Activated T-helper 2 cell treated with anti-CD3 and anti-CD28 coated beads, Interferon-gamma antibody, Interleukin-2, Interleukin-4, amounts not matched to agents 10 μg/mL and 5 μg/mL and 100 μg/mL, durations not matched to agents 14 hours and 24 hours and 36 hours (primary cell): ENCODE measurements around the gene RPS18. TPM values are rescaled to one million over a fixed set of nuclear protein-coding genes. Genes with fewer than 3 reads are reported as not detected.

Source experiments
- DNase-seq: peaks from one replicate; pipeline ENCODE4 v3.0.0; 2021; ENCODE audit warnings: low spot score
- H3K27ac Mint-ChIP-seq: one replicate; pipeline ENCODE4 v1.8.0; 2021; ENCODE audit warnings: mixed read lengths
- H3K27me3 Mint-ChIP-seq: one replicate; pipeline ENCODE4 v1.8.0; 2021; ENCODE audit warnings: low read depth, mixed read lengths
- H3K36me3 Mint-ChIP-seq: one replicate; pipeline ENCODE4 v1.8.0; 2021; ENCODE audit warnings: low read depth, mixed read lengths
- H3K4me1 Mint-ChIP-seq: one replicate; pipeline ENCODE4 v1.8.0; 2021; ENCODE audit warnings: low read depth, mixed read lengths
- H3K4me3 Mint-ChIP-seq: one replicate; pipeline ENCODE4 v1.8.0; 2021; ENCODE audit warnings: low read depth, mild to moderate bottlenecking, moderate library complexity, mixed read lengths
- H3K9me3 Mint-ChIP-seq: one replicate; pipeline ENCODE4 v1.8.0; 2021; ENCODE audit warnings: mixed read lengths
- intact Hi-C: fragments of 100-400 bp; cut with micrococcal nuclease; formaldehyde crosslinking; loops from one replicate; pipeline ENCODE4 v1.15.1; 2023
- total RNA-seq: library from RNA; stranded (reverse); gene quantifications from 2 replicates; pipeline ENCODE4 v1.2.3, GENCODE V29; 2022

Gene RPS18
- total RNA-seq, 1 donor from 2014 or later = 3,143 TPM

DNA sequence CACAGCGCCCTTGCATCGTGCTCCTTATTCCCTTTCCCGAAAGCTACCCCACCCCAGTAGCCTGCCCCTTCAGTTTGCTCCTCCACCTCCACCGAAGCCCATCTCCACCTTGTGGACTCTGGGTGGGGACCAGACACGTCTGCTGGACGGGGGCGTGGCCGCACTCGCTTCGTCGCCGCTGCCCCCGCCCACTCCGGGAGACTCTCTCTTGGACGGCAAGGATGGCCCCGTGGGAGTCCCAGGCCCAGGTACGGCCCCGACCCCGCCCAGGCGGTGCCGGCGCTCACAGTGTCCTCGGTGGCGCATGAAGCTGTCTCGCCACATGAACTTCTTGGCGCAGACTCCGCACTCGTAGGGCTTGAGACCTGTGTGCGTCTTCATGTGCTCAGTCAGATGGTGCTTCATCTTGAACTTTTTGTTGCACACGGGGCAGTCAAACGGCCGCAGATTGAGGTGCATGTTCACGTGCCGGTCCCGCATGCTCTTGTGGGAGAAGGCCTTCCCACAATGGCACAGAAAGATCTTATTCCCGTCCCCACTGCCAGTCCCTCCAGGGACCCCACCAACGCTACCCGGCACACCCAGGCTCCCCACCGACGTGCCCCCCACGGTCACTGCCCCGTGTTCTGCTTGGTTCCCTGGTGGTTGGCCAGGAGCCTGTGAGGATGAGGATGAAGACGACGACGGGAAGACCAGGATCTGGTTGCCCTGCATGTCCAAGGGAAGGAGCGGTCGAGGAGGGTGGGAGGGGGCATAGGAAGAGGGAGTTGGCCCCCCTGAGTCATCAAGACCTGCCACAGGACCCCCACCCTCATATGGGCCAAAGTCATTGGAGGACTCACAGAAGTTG, 43.3 kb downstream of the RPS18 start:
- DNase-seq = no peak
- intact Hi-C loops = loop anchor here (1.0 to 10.0 kb wide), 7 partner anchors 8 to 460 kb away; partner anchors contain the start of genes B3GALT4, KIFC1, PSMB9 and RXRB
- H3K9me3 Mint-ChIP-seq = no peaks in the 10 kb centered on the region

GRCh38 chr6:33315793-33316602, 44.1 kb downstream of the RPS18 start:
- Mint-ChIP-seq H3K4me1 (peaks cover 51% of the 10 kb centered on the region), H3K27ac (peak overlapping the region; percentile 98), H3K27me3 (no peaks in the 10 kb centered on the region), H3K36me3 (peaks cover 69% of the 10 kb centered on the region), H3K4me3 (peak overlapping the region; percentile 99), H3K9me3 (no peaks in the 10 kb centered on the region)
- DNase-seq = no peak
- intact Hi-C loops = loop anchor here (10.0 kb wide), 1 partner anchor 461 kb away; the partner anchor contains the start of genes PSMB9 and TAP1

More for the DNA sequence above, 43.3 kb downstream of the RPS18 start:
- Mint-ChIP-seq H3K27me3 (no peaks in the 10 kb centered on the region), H3K36me3 (peaks cover 64% of the 10 kb centered on the region), H3K27ac (peak overlapping the region; percentile 98), H3K4me1 (peaks cover 47% of the 10 kb centered on the region), H3K4me3 (peak overlapping the region; percentile 99)

DNA sequence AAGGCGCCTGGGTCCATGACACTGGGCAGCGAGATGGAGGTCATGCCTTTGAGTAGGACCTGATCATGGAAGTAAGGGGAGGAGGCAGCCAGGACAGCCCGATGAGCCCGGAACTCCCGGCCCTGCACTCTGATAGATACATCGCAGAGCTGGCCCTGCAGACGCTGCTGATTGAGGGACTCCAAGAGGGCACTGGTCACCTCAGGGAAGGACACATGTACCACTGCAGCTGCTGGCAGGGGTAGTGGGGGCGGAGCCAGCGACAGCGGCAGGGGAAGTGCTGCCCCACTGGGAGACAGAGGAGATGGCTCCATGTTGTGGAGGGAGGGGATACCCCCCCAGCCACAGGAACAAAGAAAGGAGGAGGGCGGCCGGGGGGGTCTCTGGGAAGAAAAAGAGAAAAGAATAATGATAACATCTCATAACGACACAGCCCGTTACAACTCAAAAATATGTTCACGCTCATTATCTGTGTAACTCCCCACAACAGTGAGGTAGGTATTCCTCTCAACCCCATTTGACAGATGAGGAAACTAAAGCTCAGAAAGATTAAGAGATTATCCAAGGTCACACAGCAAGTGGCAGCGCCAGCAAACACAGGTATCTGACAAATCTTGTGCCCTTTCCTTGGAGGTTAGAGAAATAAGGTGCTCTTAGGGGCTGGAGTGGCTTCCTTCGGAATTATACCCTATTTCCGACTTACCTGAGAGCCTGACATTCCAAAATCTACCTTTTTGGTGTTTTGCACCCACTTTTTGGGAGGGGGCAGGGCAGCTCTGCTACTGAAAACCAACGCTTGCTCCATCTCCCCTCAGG, 44.9 kb downstream of the RPS18 start:
- intact Hi-C loops = loop anchor here (10.0 kb wide), 1 partner anchor 462 kb away; the partner anchor contains the start of genes PSMB9 and TAP1
- H3K4me3 Mint-ChIP-seq = peak overlapping the region; percentile 99
- no peaks in the 10 kb centered on the region for H3K9me3 Mint-ChIP-seq
- peaks cover 70% of the 10 kb centered on the region for H3K36me3 Mint-ChIP-seq
- no peaks in the 10 kb centered on the region for H3K27me3 Mint-ChIP-seq
- DNase-seq = no peak
- peak overlapping the region; percentile 24 for H3K27ac Mint-ChIP-seq
- peaks cover 54% of the 10 kb centered on the region for H3K4me1 Mint-ChIP-seq

DNA sequence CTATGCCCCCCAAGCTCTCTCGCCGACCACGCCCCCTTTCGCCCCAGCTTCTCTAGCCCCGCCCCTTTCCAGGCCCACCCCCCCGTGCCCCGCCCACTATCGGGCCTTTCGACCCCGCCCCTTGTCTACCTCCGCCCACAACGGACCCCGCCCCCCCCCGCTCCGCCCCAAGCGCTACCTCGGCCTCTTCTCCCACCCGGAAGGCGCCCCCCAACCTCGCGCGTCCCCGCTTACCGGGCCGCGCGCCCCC, 45.5 kb downstream of the RPS18 start:
- intact Hi-C loops = loop anchor here (10.0 kb wide), 1 partner anchor 463 kb away; the partner anchor contains the start of genes PSMB9 and TAP1
- H3K9me3 Mint-ChIP-seq = no peaks in the 10 kb centered on the region
- no peak for DNase-seq
- H3K4me1 Mint-ChIP-seq = peaks cover 53% of the 10 kb centered on the region
- H3K27ac Mint-ChIP-seq = no peak overlapping the region
- H3K36me3 Mint-ChIP-seq = peaks cover 69% of the 10 kb centered on the region
- peak overlapping the region; percentile 99 for H3K4me3 Mint-ChIP-seq
- no peaks in the 10 kb centered on the region for H3K27me3 Mint-ChIP-seq

DNA sequence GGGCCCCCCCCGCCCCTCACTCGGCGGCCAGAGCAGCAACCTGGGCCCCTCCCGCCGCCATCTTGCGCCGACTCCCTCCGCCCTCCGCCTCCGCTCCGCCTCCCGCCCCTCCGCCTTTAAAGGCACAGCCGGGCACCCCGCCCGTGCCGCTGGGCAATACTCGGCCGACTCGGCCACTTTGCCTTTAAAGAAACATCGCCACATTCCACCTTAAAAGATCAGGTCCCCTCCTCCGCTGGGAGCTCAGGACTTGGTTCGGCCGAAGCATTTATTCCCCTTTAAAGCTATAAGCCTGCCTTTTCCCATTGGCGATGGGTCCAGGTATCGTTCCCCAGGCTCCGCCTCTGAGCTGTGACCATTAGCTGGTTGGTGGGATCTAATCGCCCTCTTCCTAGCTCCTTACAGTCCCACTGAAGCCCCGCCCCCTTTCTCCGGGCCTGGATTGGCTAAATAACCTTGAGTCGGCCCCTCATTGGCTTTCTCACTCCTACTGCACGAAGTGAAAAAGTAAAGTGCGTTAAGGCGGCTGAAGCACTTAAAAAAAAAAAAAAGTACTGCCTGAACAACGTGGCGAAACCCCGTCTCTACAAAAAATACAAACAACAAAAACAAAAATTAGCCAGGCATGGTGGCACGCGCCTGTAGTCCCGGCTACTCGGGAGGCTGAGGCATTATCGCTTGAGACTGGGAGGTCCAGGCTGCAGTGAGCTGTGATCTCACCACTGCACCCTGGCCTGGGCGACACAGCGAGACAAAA, 46.0 kb downstream of the RPS18 start, which contains the start of gene ZBTB22:
Gene ZBTB22, minus strand, starts transcription at position 76 of the 757 bp plus-strand sequence. CDS start 828 bp downstream, outside the sequence.
- intact Hi-C loops = loop anchor here (2.0 to 10.0 kb wide), 2 partner anchors 101 to 463 kb away; partner anchors contain the start of genes CUTA, PSMB9 and TAP1
- H3K4me1 Mint-ChIP-seq = peaks cover 52% of the 10 kb centered on the region
- no peaks in the 10 kb centered on the region for H3K9me3 Mint-ChIP-seq
- no peaks in the 10 kb centered on the region for H3K27me3 Mint-ChIP-seq
- H3K36me3 Mint-ChIP-seq = peaks cover 69% of the 10 kb centered on the region
- DNase-seq = peak; percentile 95
- peak within 1 kb of the TSS; percentile 97 for H3K27ac Mint-ChIP-seq
- peak within 1 kb of the TSS; percentile 99 for H3K4me3 Mint-ChIP-seq

DNA sequence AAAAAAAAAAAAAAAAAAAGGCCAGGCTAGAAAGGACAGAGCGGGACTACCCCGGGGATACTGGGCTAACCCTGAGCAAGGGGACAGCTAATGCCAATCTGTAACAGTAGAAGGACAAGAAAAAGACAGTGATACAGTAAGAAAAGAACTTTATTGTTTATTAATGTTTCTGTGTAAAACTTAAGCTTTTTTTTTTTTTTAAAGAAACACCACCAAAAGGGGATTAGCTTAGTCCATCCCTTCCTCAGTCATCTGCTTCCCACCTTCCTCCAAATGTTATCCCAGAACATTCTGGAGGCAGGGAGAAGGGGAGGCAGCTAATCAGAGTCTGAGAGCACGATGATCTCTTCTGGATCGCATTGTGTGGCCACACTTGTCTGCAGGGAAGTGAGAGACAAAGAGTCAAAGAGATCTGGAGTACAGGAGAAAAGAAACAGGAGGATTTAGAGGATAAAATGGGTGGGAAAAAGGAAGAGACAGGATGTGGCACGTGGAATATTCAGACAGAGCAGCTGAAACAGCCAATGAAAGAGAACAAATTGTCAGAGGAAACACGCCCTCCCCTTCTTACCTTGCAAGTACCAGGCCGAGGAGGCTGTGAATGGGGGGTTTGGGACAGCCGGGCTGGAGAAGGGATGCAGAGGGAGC, 46.7 kb downstream of the RPS18 start:
- intact Hi-C loops = loop anchor here (2.0 to 10.0 kb wide), 2 partner anchors 100 to 464 kb away; partner anchors contain the start of genes CUTA, PSMB9 and TAP1
- no peak for DNase-seq
- Mint-ChIP-seq H3K27ac (peak overlapping the region; percentile 97), H3K27me3 (no peaks in the 10 kb centered on the region), H3K4me1 (peaks cover 55% of the 10 kb centered on the region), H3K36me3 (peaks cover 63% of the 10 kb centered on the region), H3K9me3 (no peaks in the 10 kb centered on the region), H3K4me3 (peak overlapping the region; percentile 98)

DNA sequence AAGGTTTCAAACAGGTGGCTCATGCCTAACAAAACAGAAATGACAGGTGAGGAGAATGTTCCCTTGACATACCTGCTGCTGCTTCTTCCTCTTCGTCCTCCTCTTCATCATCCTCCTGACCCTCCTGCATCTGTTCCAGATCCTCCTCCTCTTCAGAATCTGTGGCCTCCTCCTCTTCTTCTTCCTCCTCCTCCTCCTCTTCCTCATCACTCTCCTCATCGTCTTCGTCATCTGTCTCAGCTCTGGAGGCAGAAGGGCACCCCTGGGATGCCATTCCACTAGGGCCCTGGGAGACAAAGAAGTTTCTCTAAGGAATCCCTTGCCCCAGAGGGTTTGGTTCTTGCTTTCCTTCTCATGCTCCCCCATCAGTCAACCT, 48.1 kb downstream of the RPS18 start:
- H3K36me3 Mint-ChIP-seq = peaks cover 55% of the 10 kb centered on the region
- H3K9me3 Mint-ChIP-seq = no peaks in the 10 kb centered on the region
- no peak for DNase-seq
- no peaks in the 10 kb centered on the region for H3K27me3 Mint-ChIP-seq
- peak overlapping the region; percentile 19 for H3K4me3 Mint-ChIP-seq
- H3K4me1 Mint-ChIP-seq = peaks cover 54% of the 10 kb centered on the region
- intact Hi-C loops = loop anchor here (2.0 to 10.0 kb wide), 2 partner anchors 99 to 465 kb away; partner anchors contain the start of genes CUTA, PSMB9 and TAP1
- H3K27ac Mint-ChIP-seq = peak overlapping the region; percentile 17

DNA sequence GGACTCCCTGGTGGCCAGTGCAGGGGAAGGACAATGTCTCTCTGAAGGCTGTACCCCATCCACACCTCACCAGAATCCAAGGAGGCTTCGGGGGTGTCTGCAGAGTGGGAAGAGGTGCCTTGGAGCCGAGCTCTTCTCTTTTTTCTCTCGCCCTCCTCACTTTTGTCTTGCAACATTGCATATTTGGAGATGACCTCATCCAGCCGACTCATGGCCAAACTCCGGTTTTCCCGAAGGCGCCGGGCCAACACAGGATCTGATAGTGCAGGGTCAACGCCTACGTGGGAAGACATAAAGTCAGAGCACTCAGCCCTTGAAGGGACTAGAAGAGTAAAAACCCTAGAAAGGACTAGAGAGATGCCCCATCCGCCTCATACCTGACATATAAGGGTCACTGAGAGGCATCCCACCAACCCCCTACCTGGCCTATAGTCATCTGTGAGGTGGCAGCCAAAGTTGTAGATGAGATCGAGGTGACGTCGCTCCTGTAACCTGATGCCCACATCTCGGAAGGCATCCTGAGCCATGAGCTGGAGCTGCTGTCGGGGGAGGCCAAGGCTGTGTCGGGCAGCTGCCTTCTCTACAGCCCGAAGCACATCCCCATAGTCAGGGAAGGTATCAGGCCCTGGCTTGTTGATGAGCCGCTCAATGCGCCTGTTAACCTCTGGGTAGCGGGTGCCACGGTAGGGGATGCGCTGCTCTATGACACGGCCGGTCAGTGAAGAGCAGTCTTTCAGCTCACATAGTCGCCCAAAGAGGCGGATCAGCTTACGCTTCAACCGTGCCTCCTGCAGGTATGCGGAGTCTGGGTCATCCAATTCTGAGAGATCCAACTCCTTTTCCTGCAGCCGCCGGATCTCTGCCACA, 48.7 kb downstream of the RPS18 start:
- Mint-ChIP-seq H3K9me3 (no peaks in the 10 kb centered on the region), H3K4me3 (peak overlapping the region; percentile 81), H3K36me3 (peaks cover 55% of the 10 kb centered on the region), H3K27me3 (no peaks in the 10 kb centered on the region), H3K4me1 (peaks cover 49% of the 10 kb centered on the region), H3K27ac (no peak overlapping the region)
- no peak for DNase-seq
- intact Hi-C loops = no loop called here

GRCh38 chr6:33321227-33321626, 49.4 kb downstream of the RPS18 start:
- Mint-ChIP-seq H3K27ac (peak overlapping the region; percentile 77), H3K27me3 (no peaks in the 10 kb centered on the region), H3K4me1 (peaks cover 49% of the 10 kb centered on the region), H3K4me3 (peak overlapping the region; percentile 81), H3K36me3 (peaks cover 55% of the 10 kb centered on the region), H3K9me3 (no peaks in the 10 kb centered on the region)
- DNase-seq = no peak
- intact Hi-C loops = no loop called here

GRCh38 chr6:33323623-33323948, 51.7 kb downstream of the RPS18 start:
- H3K27me3 Mint-ChIP-seq = no peaks in the 10 kb centered on the region
- no peak for DNase-seq
- peak overlapping the region; percentile 93 for H3K27ac Mint-ChIP-seq
- intact Hi-C loops = loop anchor here (1.0 kb wide), 2 partner anchors 9 to 51 kb away; partner anchors contain the start of genes RPS18 and TAPBP
- H3K4me1 Mint-ChIP-seq = peaks cover 41% of the 10 kb centered on the region
- H3K36me3 Mint-ChIP-seq = peaks cover 41% of the 10 kb centered on the region
- H3K9me3 Mint-ChIP-seq = no peaks in the 10 kb centered on the region
- peak overlapping the region; percentile 92 for H3K4me3 Mint-ChIP-seq
